ENCODE data around the gene FBXO40. TPM values are rescaled to one million over a fixed set of nuclear protein-coding genes. Genes with fewer than 3 reads are reported as not detected.

Gene FBXO40
- total and polyA plus RNA-seq, 2 donors (not counting 1 experiment from before 2014, with no cell fraction given), result not detected

DNA sequence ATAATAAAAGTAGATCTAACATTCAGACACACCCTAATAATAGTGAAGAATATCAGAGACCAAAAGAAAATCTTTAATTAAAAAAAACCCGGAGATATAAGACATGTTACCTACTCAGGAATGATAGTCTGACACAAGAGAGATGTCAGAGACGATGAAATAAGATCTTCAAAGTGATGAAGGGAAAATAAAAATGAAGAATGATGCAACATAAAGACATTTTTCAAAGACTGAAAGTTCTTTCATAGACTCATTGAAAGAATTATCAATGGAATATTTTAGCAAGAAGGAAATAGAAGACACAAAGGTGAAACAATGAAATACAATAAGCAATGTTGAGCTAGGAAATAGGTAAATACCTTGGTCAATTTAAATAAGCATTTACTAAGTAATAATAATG, 47.9 kb downstream of the FBXO40 start:
- Histone ChIP-seq H3K79me2 (ENCODE audit: control insufficient read depth, insufficient read depth, low read length) (no peaks in the 10 kb centered on the region), H3K27me3 (replicated peaks in 1 of 4; ENCODE audit: control extremely low read depth in 1 of 4, control insufficient read depth in 3 of 4, insufficient read depth in 4 of 4, low read length in 3 of 4) (no peaks in the 10 kb centered on the region), H4K20me1 (ENCODE audit: control insufficient read depth, insufficient read depth, low read length, poor library complexity, severe bottlenecking) (peaks cover 13% of the 10 kb centered on the region), H2AFZ (ENCODE audit: insufficient read depth, low read depth, low read length, poor library complexity, severe bottlenecking) (no peak overlapping the region), H3K4me3 (ENCODE audit: control extremely low read depth in 1 of 5, extremely low read depth in 1 of 5, insufficient read depth in 1 of 5, low read depth in 2 of 5, low read length in 4 of 5) (no peak overlapping the region), H3K4me2 (replicated peaks; ENCODE audit: low read depth, low read length, poor library complexity, severe bottlenecking) (no peak overlapping the region), H3K36me3 (replicated peaks in 1 of 2; ENCODE audit: control extremely low read depth in 1 of 2, control insufficient read depth in 1 of 2, extremely low read depth in 1 of 2, insufficient read depth in 2 of 2, low read length in 1 of 2) (peaks cover 15 to 85% of the 10 kb centered on the region in 2 experiments), H3K27ac (ENCODE audit: low read length in 2 of 2) (no peak overlapping the region), H3K4me1 (ENCODE audit: control insufficient read depth in 2 of 2, insufficient read depth in 2 of 2, low read length in 2 of 2) (no peaks in the 10 kb centered on the region), H3K9me3 (ENCODE audit: control extremely low read depth in 1 of 3, control insufficient read depth in 2 of 3, insufficient read depth in 1 of 3, low read length in 2 of 3) (no peaks in the 10 kb centered on the region), H3K9ac (ENCODE audit: low read length) (no peak overlapping the region)
- no peaks in the 10 kb centered on the region for H3K27me3 Mint-ChIP-seq
- no peaks in the 10 kb centered on the region for H3K4me1 Mint-ChIP-seq
- DNase-seq (no peak), ATAC-seq (ENCODE audit: low read depth) (no peak)
- H3K9me3 Mint-ChIP-seq (ENCODE audit: insufficient read depth), result no peaks in the 10 kb centered on the region
- WGBS (ENCODE audit: insufficient coverage), result no CpG with 5 or more reads among the region's 2 CpGs
- ChIA-PET CTCF (no interaction called here), POLR2A (no interaction called here)
- intact Hi-C loops (cut with micrococcal nuclease), result no loop called here
- no peak overlapping the region for H3K27ac Mint-ChIP-seq
- H3K4me3 Mint-ChIP-seq, result no peak overlapping the region
- TF ChIP-seq CTCF (IDR thresholded peaks at IDR 0.05), result no peak
- no peak for TF ChIP-seq EZH2 (IDR thresholded peaks at IDR 0.05; ENCODE audit: borderline replicate concordance, insufficient read depth, low read depth, low read length, poor library complexity, severe bottlenecking)

DNA sequence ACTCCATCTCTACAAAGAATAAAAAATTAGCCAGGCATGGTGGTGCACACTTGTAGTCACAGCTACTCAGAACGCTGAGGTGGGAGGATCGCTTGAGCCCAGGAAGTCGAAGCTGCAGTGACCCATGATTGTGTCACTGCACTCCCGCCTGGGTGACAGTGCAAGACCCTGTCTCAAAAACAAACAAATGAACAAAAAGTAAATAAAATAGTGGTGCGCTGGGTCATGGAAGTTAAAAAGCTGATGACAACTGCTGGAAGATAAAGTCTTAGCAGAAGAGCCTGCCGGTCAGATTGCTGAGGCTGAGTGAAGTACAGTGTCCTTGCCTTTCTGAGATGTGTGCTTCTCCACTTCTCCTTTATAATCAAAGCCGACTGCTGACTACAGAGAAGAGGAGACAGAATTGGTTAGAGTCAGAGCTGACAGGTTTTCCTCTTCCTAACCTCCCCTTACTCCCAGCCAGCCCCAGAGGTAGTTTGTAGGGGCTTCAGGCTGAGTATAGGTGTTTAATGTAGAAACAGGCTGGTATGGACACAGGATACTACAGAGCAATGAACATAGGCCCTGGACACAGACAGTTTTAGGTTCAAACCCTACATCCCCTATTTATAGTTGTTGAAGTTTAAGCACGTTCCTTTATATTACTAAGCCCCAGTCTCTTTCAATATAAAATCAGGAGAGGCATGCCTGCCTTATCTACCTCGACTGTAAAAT, 49.6 kb downstream of the FBXO40 start:
- H3K36me3 ChIP-seq (replicated peaks in 1 of 2; ENCODE audit: control extremely low read depth in 1 of 2, control insufficient read depth in 1 of 2, extremely low read depth in 1 of 2, insufficient read depth in 2 of 2, low read length in 1 of 2), result peaks cover 15 to 76% of the 10 kb centered on the region in 2 experiments
- CTCF ChIA-PET, result no interaction called here
- no peaks in the 10 kb centered on the region for H3K27me3 Mint-ChIP-seq
- no peak overlapping the region for H2AFZ ChIP-seq (ENCODE audit: insufficient read depth, low read depth, low read length, poor library complexity, severe bottlenecking)
- WGBS (ENCODE audit: insufficient coverage), result 96% methylated on average over 4 of the region's 9 CpGs
- DNase-seq (no peak), ATAC-seq (ENCODE audit: low read depth) (no peak)
- no peaks in the 10 kb centered on the region for H3K4me1 ChIP-seq (ENCODE audit: control insufficient read depth in 2 of 2, insufficient read depth in 2 of 2, low read length in 2 of 2)
- no peak overlapping the region for H3K9ac ChIP-seq (ENCODE audit: low read length)
- H3K27me3 ChIP-seq (replicated peaks in 1 of 4; ENCODE audit: control extremely low read depth in 1 of 4, control insufficient read depth in 3 of 4, insufficient read depth in 4 of 4, low read length in 3 of 4), result no peaks in the 10 kb centered on the region
- intact Hi-C loops (cut with micrococcal nuclease), result no loop called here
- no peak overlapping the region for H3K27ac Mint-ChIP-seq
- no peak for TF ChIP-seq EZH2 (IDR thresholded peaks at IDR 0.05; ENCODE audit: borderline replicate concordance, insufficient read depth, low read depth, low read length, poor library complexity, severe bottlenecking)
- TF ChIP-seq CTCF (IDR thresholded peaks at IDR 0.05), result no peak
- no peak overlapping the region for H3K4me2 ChIP-seq (replicated peaks; ENCODE audit: low read depth, low read length, poor library complexity, severe bottlenecking)
- POLR2A ChIA-PET, result no interaction called here
- H3K9me3 ChIP-seq (ENCODE audit: control extremely low read depth in 1 of 3, control insufficient read depth in 2 of 3, insufficient read depth in 1 of 3, low read length in 2 of 3), result no peaks in the 10 kb centered on the region
- no peak overlapping the region for H3K4me3 ChIP-seq (ENCODE audit: control extremely low read depth in 1 of 5, extremely low read depth in 1 of 5, insufficient read depth in 1 of 5, low read depth in 2 of 5, low read length in 4 of 5)
- H3K79me2 ChIP-seq (ENCODE audit: control insufficient read depth, insufficient read depth, low read length), result no peaks in the 10 kb centered on the region
- no peak overlapping the region for H3K27ac ChIP-seq (ENCODE audit: low read length in 2 of 2)
- H3K4me3 Mint-ChIP-seq, result no peak overlapping the region
- H4K20me1 ChIP-seq (ENCODE audit: control insufficient read depth, insufficient read depth, low read length, poor library complexity, severe bottlenecking), result peaks cover 19% of the 10 kb centered on the region
- no peaks in the 10 kb centered on the region for H3K4me1 Mint-ChIP-seq
- no peaks in the 10 kb centered on the region for H3K9me3 Mint-ChIP-seq (ENCODE audit: insufficient read depth)
